GM21390 (cell line): ENCODE data around the gene PKMYT1.

Experiments
- ATAC-seq: cut with Tn5 transposase; IDR thresholded peaks from one replicate; pipeline ENCODE4 v1.9.1; 2021; ENCODE audit not compliant: unreplicated experiment

Gene PKMYT1

GRCh38 chr16:2974319-2975056, 5.8 kb downstream of the PKMYT1 start:
- no peak for ATAC-seq

- ATAC-seq = no peak
Observed at GRCh38 chr16:2973605-2974318, 6.5 kb downstream of the PKMYT1 start.

GRCh38 chr16:2973093-2973492, 7.2 kb downstream of the PKMYT1 start:
- ATAC-seq = no peak

GRCh38 chr16:2971985-2972784, 8.1 kb downstream of the PKMYT1 start:
- ATAC-seq = no peak

GRCh38 chr16:2971134-2971984, 8.9 kb downstream of the PKMYT1 start:
- no peak for ATAC-seq

- ATAC-seq = no peak
Observed at GRCh38 chr16:2970563-2970962, 9.7 kb downstream of the PKMYT1 start.

- peak; percentile 31 for ATAC-seq
Observed at GRCh38 chr16:2969545-2970521, 10.4 kb downstream of the PKMYT1 start.

- peak; percentile 68 for ATAC-seq
Observed at GRCh38 chr16:2968738-2969544, 11.3 kb downstream of the PKMYT1 start, which contains the start of gene PAQR4. TSS of gene PAQR4 (plus strand) at chr16:2969348. CDS start at chr16:2969675, 327 bp downstream.

GRCh38 chr16:2968368-2968737, 11.9 kb downstream of the PKMYT1 start:
- ATAC-seq = no peak

- ATAC-seq = no peak
Observed at GRCh38 chr16:2967721-2968161, 12.5 kb downstream of the PKMYT1 start.

- no peak for ATAC-seq
Observed at GRCh38 chr16:2967211-2967631, 13.0 kb downstream of the PKMYT1 start.

- no peak for ATAC-seq
Observed at GRCh38 chr16:2966808-2967191, 13.4 kb downstream of the PKMYT1 start.

- ATAC-seq = no peak
Observed at GRCh38 chr16:2966043-2966807, 14.0 kb downstream of the PKMYT1 start.

GRCh38 chr16:2964475-2965336, 15.5 kb downstream of the PKMYT1 start:
- ATAC-seq = no peak

- no peak for ATAC-seq
Observed at GRCh38 chr16:2963723-2964474, 16.3 kb downstream of the PKMYT1 start, which contains the start of gene KREMEN2. TSS of gene KREMEN2 (plus strand) at chr16:2964275. CDS start at chr16:2964521, 246 bp downstream.

- ATAC-seq = no peak
Observed at GRCh38 chr16:2963074-2963722, 17.0 kb downstream of the PKMYT1 start.
